ENCODE results near the gene TMPRSS9.

DNA sequence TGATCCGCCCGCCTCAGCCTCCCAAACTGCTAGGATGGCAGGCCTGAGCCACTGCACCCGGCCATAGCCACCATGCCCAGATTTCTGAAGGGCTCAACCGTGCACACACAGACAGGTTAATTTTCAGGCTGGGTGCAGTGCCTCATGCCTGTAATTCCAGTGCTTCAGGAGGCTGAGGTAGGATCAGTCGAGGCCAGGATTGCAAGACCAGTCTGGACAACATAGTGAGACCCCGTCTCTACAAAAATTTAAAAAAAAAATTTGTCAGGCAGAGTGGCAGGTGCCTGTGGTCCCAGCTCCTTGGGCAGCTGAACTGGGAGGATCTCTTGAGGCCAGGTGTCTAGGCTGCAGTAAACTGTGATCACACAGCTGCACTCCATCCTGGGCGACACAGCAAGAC lies 59.7 kb downstream of the TMPRSS9 start:
- TF ChIP-seq, protein P1, sequence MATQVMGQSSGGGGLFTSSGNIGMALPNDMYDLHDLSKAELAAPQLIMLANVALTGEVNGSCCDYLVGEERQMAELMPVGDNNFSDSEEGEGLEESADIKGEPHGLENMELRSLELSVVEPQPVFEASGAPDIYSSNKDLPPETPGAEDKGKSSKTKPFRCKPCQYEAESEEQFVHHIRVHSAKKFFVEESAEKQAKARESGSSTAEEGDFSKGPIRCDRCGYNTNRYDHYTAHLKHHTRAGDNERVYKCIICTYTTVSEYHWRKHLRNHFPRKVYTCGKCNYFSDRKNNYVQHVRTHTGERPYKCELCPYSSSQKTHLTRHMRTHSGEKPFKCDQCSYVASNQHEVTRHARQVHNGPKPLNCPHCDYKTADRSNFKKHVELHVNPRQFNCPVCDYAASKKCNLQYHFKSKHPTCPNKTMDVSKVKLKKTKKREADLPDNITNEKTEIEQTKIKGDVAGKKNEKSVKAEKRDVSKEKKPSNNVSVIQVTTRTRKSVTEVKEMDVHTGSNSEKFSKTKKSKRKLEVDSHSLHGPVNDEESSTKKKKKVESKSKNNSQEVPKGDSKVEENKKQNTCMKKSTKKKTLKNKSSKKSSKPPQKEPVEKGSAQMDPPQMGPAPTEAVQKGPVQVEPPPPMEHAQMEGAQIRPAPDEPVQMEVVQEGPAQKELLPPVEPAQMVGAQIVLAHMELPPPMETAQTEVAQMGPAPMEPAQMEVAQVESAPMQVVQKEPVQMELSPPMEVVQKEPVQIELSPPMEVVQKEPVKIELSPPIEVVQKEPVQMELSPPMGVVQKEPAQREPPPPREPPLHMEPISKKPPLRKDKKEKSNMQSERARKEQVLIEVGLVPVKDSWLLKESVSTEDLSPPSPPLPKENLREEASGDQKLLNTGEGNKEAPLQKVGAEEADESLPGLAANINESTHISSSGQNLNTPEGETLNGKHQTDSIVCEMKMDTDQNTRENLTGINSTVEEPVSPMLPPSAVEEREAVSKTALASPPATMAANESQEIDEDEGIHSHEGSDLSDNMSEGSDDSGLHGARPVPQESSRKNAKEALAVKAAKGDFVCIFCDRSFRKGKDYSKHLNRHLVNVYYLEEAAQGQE (IDR thresholded peaks at IDR 0.05; ENCODE audit: borderline replicate concordance) = no peak
- TF ChIP-seq, protein P2, sequence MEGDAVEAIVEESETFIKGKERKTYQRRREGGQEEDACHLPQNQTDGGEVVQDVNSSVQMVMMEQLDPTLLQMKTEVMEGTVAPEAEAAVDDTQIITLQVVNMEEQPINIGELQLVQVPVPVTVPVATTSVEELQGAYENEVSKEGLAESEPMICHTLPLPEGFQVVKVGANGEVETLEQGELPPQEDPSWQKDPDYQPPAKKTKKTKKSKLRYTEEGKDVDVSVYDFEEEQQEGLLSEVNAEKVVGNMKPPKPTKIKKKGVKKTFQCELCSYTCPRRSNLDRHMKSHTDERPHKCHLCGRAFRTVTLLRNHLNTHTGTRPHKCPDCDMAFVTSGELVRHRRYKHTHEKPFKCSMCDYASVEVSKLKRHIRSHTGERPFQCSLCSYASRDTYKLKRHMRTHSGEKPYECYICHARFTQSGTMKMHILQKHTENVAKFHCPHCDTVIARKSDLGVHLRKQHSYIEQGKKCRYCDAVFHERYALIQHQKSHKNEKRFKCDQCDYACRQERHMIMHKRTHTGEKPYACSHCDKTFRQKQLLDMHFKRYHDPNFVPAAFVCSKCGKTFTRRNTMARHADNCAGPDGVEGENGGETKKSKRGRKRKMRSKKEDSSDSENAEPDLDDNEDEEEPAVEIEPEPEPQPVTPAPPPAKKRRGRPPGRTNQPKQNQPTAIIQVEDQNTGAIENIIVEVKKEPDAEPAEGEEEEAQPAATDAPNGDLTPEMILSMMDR (IDR thresholded peaks at IDR 0.05; ENCODE audit: poor library complexity, severe bottlenecking) = no peak

All from neural cell (in vitro differentiated cells).